K562 (cell line): Measurements from ENCODE around the gene ADGRF1. TPM values are rescaled to one million over a fixed set of nuclear protein-coding genes. Genes with fewer than 3 reads are reported as not detected.

Experiments
- ATAC-seq: fragments of 200-7000 bp; cut with Tn5 transposase; 3 replicates; pipeline ENCODE4 v1.9.1; 2020; ENCODE audit warnings: moderate library complexity
- BruUV-seq: library from RNA; stranded (reverse); fragments of 400-500 nt; replicated peaks from 2 replicates; lab custom pipeline; 2021; lab: Mats Ljungman, UMichigan
- CTCF ChIA-PET: fragments of 300-600 bp; formaldehyde crosslinking; extraction: SDS; loops from one replicate; lab custom pipeline; 2021; ENCODE audit warnings: low intra/inter-chr PET ratio; lab: Yijun Ruan, JAX
- POLR2A ChIA-PET: fragments of 300-600, 350-650 bp; sonication (Branson Sonifier 250); formaldehyde crosslinking; extraction: SDS; loops from one replicate; lab custom pipeline; 2021; ENCODE audit warnings: antibody characterized with exemption, inconsistent platforms; lab: Yijun Ruan, JAX
- DNase-seq, 4 experiments: peaks; one replicate each; pipeline versions ENCODE4 v3.0.0 to v3.0.0-alpha.2; 2011 to 2018; ENCODE audit warnings: low spot score in 3 of 4, mixed read lengths in 3 of 4; ENCODE audit errors: extremely low read depth in 1 of 4
- FAIRE-seq: peaks from 2 replicates; lab custom pipeline; 2011; peaks lifted over from hg19 to GRCh38; lab: Jason Lieb, UNC
- H2AFZ ChIP-seq: 2 replicates; pipeline ENCODE4 v1.6.0; 2011; ENCODE audit warnings: low read depth, low read length, control low read depth, inconsistent platforms
- H3K27ac ChIP-seq: fragments of 200-600 bp; 3 replicates; pipeline ENCODE4 v1.8.0; 2011; ENCODE audit warnings: low read depth, mild to moderate bottlenecking, control low read depth, inconsistent platforms, low read length, moderate library complexity, mixed read lengths; ENCODE audit errors: extremely low read depth
- H3K27me3 ChIP-seq, 2 experiments: fragments of 300-600 bp in 1 of 2; 2 replicates in 1 of 2; 3 replicates in 1 of 2; pipeline versions ENCODE4 v1.6.0 to v1.8.0; 2011; ENCODE audit warnings: inconsistent platforms in 2 of 2, low read length in 2 of 2, mild to moderate bottlenecking in 1 of 2, mixed read lengths in 1 of 2, moderate library complexity in 1 of 2; ENCODE audit not compliant: control insufficient read depth in 2 of 2, insufficient read depth in 2 of 2
- H3K36me3 ChIP-seq: fragments of 300-600 bp; 3 replicates; pipeline ENCODE4 v1.8.0; 2011; ENCODE audit warnings: mild to moderate bottlenecking, low read length, inconsistent platforms; ENCODE audit not compliant: control insufficient read depth, insufficient read depth
- H3K4me1 ChIP-seq, 2 experiments: fragments of 200-600 bp in 1 of 2; replicated peaks in 1 of 2; 2 replicates in 1 of 2; 3 replicates in 1 of 2; pipeline versions ENCODE4 v1.5.1 to v1.8.0; 2011; ENCODE audit warnings: inconsistent platforms in 2 of 2, low read length in 2 of 2, mild to moderate bottlenecking in 1 of 2, mixed read lengths in 1 of 2, moderate library complexity in 1 of 2; ENCODE audit not compliant: control insufficient read depth in 2 of 2, insufficient read depth in 2 of 2
- H3K4me2 ChIP-seq: 2 replicates; pipeline ENCODE4 v1.6.1; 2011; ENCODE audit warnings: low read length, control low read depth, inconsistent platforms, mixed read lengths; ENCODE audit not compliant: insufficient read depth
- H3K4me3 ChIP-seq: fragments of 200-600 bp; sonication (generic), shearing (Covaris generic); 2 replicates; pipeline ENCODE4 v1.5.1; 2016; ENCODE audit warnings: control low read depth, inconsistent platforms
- H3K79me2 ChIP-seq: fragments of 200-600 bp; 3 replicates; pipeline ENCODE4 v1.8.0; 2011; ENCODE audit warnings: low read length, inconsistent platforms; ENCODE audit not compliant: control insufficient read depth, insufficient read depth
- H3K9ac ChIP-seq, 2 experiments: 2 replicates each; pipeline versions ENCODE4 v1.6.0 to v1.6.1; 2011; ENCODE audit warnings: low read depth in 2 of 2, low read length in 2 of 2, control low read depth in 1 of 2, inconsistent platforms in 1 of 2, mild to moderate bottlenecking in 1 of 2, mixed read lengths in 1 of 2; ENCODE audit not compliant: insufficient read depth in 1 of 2
- H3K9me1 ChIP-seq: one replicate; pipeline ENCODE4 v1.6.0; 2011; ENCODE audit warnings: inconsistent platforms, mild to moderate bottlenecking, low read length, moderate library complexity; ENCODE audit not compliant: control insufficient read depth, insufficient read depth
- H3K9me3 ChIP-seq: replicated peaks from 2 replicates; pipeline ENCODE4 v1.5.1; 2011; ENCODE audit warnings: low read depth, low read length, inconsistent platforms; ENCODE audit not compliant: control insufficient read depth, insufficient read depth
- H4K20me1 ChIP-seq: replicated peaks from 2 replicates; pipeline ENCODE4 v1.6.1; 2011; ENCODE audit warnings: low read length, inconsistent platforms, mixed read lengths; ENCODE audit not compliant: control insufficient read depth, insufficient read depth
- C11orf30 ChIP-seq: fragments of 450-650 bp; IDR thresholded peaks from 2 replicates; pipeline ENCODE4 v1.6.1; 2016; ENCODE audit warnings: low read depth, mild to moderate bottlenecking
- MAFF ChIP-seq: IDR thresholded peaks from 2 replicates; pipeline ENCODE4 v1.6.1; 2012; ENCODE audit warnings: low read length, improper control_type of control experiment
- MAFG ChIP-seq: fragments of 450-650 bp; conservative IDR thresholded peaks from 2 replicates; pipeline ENCODE4 v1.6.1; 2016; ENCODE audit warnings: missing genetic modification characterization, missing compliant biosample characterization
- MAFK ChIP-seq: IDR thresholded peaks from 2 replicates; pipeline ENCODE4 v1.6.1; 2011; ENCODE audit warnings: low read length, improper control_type of control experiment
- STAT5A ChIP-seq: IDR thresholded peaks from 2 replicates; pipeline ENCODE4 v1.6.1; 2012; ENCODE audit warnings: low read length, inconsistent platforms, borderline replicate concordance
- ZNF316 ChIP-seq: fragments of 450-650 bp; IDR thresholded peaks from 2 replicates; pipeline ENCODE4 v1.6.1; 2016
- WGBS: fragments of 100-300 bp; shearing (Covaris generic); methylation state at CpG from one replicate; pipeline ENCODE4 v1.1.6; 2016; ENCODE audit warnings: low coverage, mixed read lengths; ENCODE audit not compliant: insufficient coverage; ENCODE audit errors: missing lambda C conversion rate; 5-methylcytosine and 5-hydroxymethylcytosine counted together
- in situ Hi-C: fragments of 300-500 bp; cut with MboI; formaldehyde crosslinking; loops from 4 replicates; pipeline ENCODE4 v1.15.0; 2018; ENCODE audit warnings: inconsistent platforms, mixed read lengths
- intact Hi-C: fragments of 100-400 bp; cut with micrococcal nuclease; formaldehyde crosslinking; loops from 2 replicates; pipeline ENCODE4 v1.14.2; 2022
- polyA plus RNA-seq, 8 experiments: library from polyadenylated mRNA; depleted of rRNA in 4 of 8; stranded (reverse) in 5 of 8; unstranded in 3 of 8; fragments of >200 nt; fragmentation: Nextera tagmentation in 2 of 8; fragmentation: Illumina TruSeq in 1 of 8; extraction: Ambion mirVana in 2 of 8; extraction: Trizol in 1 of 8; gene quantifications; 2 replicates each; pipeline versions ENCODE4 v1.2.1 to v1.2.3, GENCODE V29; 2011 to 2014; ENCODE audit warnings: inconsistent platforms in 1 of 8, missing spikeins in 1 of 8
- total RNA-seq, 7 experiments: library from RNA; depleted of rRNA in 6 of 7; stranded (reverse); fragments of >200 nt in 6 of 7; fragmentation: Illumina TruSeq in 2 of 7; extraction: Trizol in 2 of 7; gene quantifications; 2 replicates each; pipeline versions ENCODE4 v1.2.1 to v1.2.3, GENCODE V29; 2011 to 2021; ENCODE audit warnings: low replicate concordance in 1 of 7
- TF ChIP-seq, protein P1 (sequence below): fragments of 250-450 bp; sonication (Bioruptor Pico); IDR thresholded peaks from 2 replicates; pipeline ENCODE4 v1.6.1; 2021; ENCODE audit warnings: mild to moderate bottlenecking
- TF ChIP-seq, protein P2 (sequence below), 2 experiments: fragments of 450-650 bp in 1 of 2; sonication (generic) in 1 of 2; formaldehyde crosslinking in 1 of 2; IDR thresholded peaks in 1 of 2; conservative IDR thresholded peaks in 1 of 2; 2 replicates each; pipeline versions ENCODE4 v1.6.1 to v1.8.1; 2016 to 2023; ENCODE audit warnings: mild to moderate bottlenecking in 2 of 2, moderate library complexity in 2 of 2, inconsistent platforms in 1 of 2, missing genetic modification reagents in 1 of 2

ADGRF1 gene
- total and polyA plus RNA-seq, 9 of the 15 experiments (the other 6 are each of a cell fraction or from before 2014, with no cell fraction given): not detected

DNA sequence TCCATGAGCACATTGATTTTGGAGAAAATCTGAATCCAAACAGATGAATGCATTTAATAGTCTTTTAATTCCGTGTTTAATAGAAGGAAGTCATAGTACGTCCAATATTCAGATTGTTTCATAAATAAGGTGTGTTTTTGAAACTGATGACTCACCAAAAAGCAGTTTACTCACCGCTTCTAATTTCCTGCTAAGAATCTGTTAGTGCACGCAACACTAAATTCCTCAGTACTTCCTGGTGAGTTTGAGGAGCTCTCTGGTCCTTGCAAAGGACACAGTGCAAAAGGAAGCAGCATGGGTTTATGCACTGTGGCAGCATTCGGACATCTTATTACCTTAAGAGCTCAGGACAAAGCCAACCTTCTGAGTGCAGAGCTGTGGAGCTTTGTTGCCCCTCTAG lies 2.3 kb upstream of the ADGRF1 start:
- DNase-seq: no peak
- Histone ChIP-seq H3K79me2 (no peaks in the 10 kb centered on the region), H3K27ac (no peak overlapping the region), H3K4me3 (no peak overlapping the region), H3K36me3 (no peaks in the 10 kb centered on the region), H2AFZ (no peak overlapping the region), H3K9me1 (no peaks in the 10 kb centered on the region), H3K9ac (no peak overlapping the region), H3K4me2 (no peak overlapping the region), H3K27me3 (no peaks in the 10 kb centered on the region), H3K4me1 (no peaks in the 10 kb centered on the region), H3K9me3 (no peaks in the 10 kb centered on the region), H4K20me1 (no peaks in the 10 kb centered on the region)
- peak; percentile 59 for TF ChIP-seq C11orf30
- TF ChIP-seq, protein P1, sequence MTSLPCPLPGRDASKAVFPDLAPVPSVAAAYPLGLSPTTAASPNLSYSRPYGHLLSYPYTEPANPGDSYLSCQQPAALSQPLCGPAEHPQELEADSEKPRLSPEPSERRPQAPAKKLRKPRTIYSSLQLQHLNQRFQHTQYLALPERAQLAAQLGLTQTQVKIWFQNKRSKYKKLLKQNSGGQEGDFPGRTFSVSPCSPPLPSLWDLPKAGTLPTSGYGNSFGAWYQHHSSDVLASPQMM (CRISPR knock-in tag): no peak
- TF ChIP-seq MAFK: 0 out of 2 replicates have a peak, but pooled peaks have one; percentile 11
- TF ChIP-seq, protein P2, sequence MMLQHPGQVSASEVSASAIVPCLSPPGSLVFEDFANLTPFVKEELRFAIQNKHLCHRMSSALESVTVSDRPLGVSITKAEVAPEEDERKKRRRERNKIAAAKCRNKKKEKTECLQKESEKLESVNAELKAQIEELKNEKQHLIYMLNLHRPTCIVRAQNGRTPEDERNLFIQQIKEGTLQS (IDR thresholded peaks at IDR 0.05): peak; percentile 27; the same call in 1 of the 2 replicates
- TF ChIP-seq, protein P2 (CRISPR knock-in tag; conservative IDR thresholded peaks at IDR 0.05): no peak
- TF ChIP-seq MAFF: peak; percentile 35; the same call in 1 of the 2 replicates
- peak; percentile 53 for TF ChIP-seq MAFG (tag)
- TF ChIP-seq ZNF316: peak; percentile 76
- TF ChIP-seq STAT5A: no peak
- ATAC-seq: no peak
- CTCF ChIA-PET: no interaction called here
- 4% methylated on average over 5 of the region's 5 CpGs for WGBS
- no TSS peak for BruUV-seq
- FAIRE-seq: no peak
- intact Hi-C loops: no loop called here
- in situ Hi-C loops: loop anchor here (10.0 kb wide), 1 partner anchor 190 kb away; no protein-coding TSS in a partner anchor
- POLR2A ChIA-PET: interaction anchor here (0.6 to 1.4 kb wide), 2 partner anchors 9 to 44 kb away, joined by 3 read pairs; no protein-coding TSS in a partner anchor
